Erythroblast (primary cell): ENCODE data around the gene PIEZO2.

Source experiments
- GATA1 ChIP-seq: IDR thresholded peaks from 2 replicates; pipeline ENCODE4 v1.6.1; 2011; ENCODE audit warnings: low read depth, mild to moderate bottlenecking, control low read depth, low read length, moderate library complexity
- POLR2A ChIP-seq: IDR thresholded peaks from 2 replicates; pipeline ENCODE4 v1.6.1; 2011; ENCODE audit warnings: mild to moderate bottlenecking, low read length

- TF ChIP-seq POLR2A (no peak), GATA1 (no peak)
These were observed 75.4 kb downstream of the PIEZO2 start for GRCh38 chr18:11073971-11074370.
